G401 (cell line): ENCODE measurements around the gene C15orf61. TPM values are rescaled to one million over a fixed set of nuclear protein-coding genes. Genes with fewer than 3 reads are reported as not detected.

Source experiments
- DNase-seq: peaks from one replicate; pipeline ENCODE4 v3.0.0-alpha.2; 2015; ENCODE audit warnings: low spot score
- in situ Hi-C: cut with HindIII; loops from 2 replicates; pipeline ENCODE4 v1.10.0; 2016; ENCODE audit warnings: low sequenced_read_pairs, mixed read lengths
- total RNA-seq: library from RNA; depleted of rRNA; stranded (reverse); fragments of >200 nt; shearing (Covaris generic); gene quantifications from 2 replicates; pipeline ENCODE4 v1.2.3, GENCODE V29; 2014

The C15orf61 gene
- total RNA-seq, 1 experiment from 2014 or later: 19.9 TPM

- DNase-seq: no peak
- in situ Hi-C loops: no loop called here
These were observed 27.4 kb downstream of the C15orf61 start for GRCh38 chr15:67548236-67548852.

- peak; percentile 86 for DNase-seq
- in situ Hi-C loops: no loop called here
These were observed 28.1 kb downstream of the C15orf61 start for GRCh38 chr15:67548862-67549651.

GRCh38 chr15:67549736-67550135 lies 28.8 kb downstream of the C15orf61 start:
- DNase-seq: no peak
- in situ Hi-C loops: no loop called here

GRCh38 chr15:67550522-67550921 lies 29.6 kb downstream of the C15orf61 start:
- DNase-seq: no peak
- in situ Hi-C loops: no loop called here

- in situ Hi-C loops: no loop called here
- no peak for DNase-seq
These were observed 30.3 kb downstream of the C15orf61 start for GRCh38 chr15:67551207-67551743.

DNA sequence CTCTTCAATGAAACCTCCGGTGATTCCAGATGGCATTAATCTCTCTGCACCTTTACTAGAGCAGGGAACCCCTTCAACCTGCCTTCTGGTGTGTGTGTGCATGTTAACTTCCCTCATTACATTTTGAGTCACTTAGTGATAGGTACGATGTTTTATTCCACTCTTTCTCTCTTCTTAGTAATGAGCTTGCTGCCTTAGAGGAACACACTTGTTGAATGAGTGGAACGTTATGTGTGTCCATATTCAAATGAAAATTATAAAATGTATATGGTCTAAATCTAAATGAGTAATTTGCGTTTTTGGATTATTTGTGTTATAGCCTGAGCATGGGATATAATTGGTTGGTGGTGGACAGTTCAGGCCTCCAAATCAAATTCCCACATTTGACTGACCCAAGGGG lies 33.6 kb downstream of the C15orf61 start:
- no peak for DNase-seq
- in situ Hi-C loops: no loop called here

GRCh38 chr15:67556976-67557570 lies 36.1 kb downstream of the C15orf61 start:
- in situ Hi-C loops: no loop called here
- no peak for DNase-seq

DNA sequence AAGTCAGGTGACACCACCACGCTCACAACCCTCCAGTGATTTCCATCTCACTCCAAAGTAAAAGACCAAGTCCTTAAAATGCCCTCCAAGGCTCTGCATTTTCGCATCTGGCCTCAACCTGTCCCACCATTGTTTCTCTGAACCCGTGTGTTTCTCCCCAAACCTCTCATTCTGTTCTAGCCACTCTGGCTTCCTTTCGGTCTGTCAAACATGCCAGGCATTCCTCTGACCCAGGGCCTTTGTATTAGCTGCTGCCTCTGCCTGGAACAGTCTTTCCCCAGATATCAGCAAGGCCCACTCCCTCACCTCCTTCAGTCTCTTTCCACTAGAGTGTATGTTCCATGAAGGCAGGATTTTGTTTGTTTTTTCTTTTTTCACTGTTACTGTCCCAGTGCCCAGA lies 37.6 kb downstream of the C15orf61 start:
- in situ Hi-C loops: no loop called here
- no peak for DNase-seq

- in situ Hi-C loops: no loop called here
- DNase-seq: no peak
These were observed 38.2 kb downstream of the C15orf61 start for GRCh38 chr15:67559158-67559557.

GRCh38 chr15:67559576-67559975 lies 38.6 kb downstream of the C15orf61 start:
- no peak for DNase-seq

GRCh38 chr15:67560320-67560719 lies 39.4 kb downstream of the C15orf61 start:
- in situ Hi-C loops: no loop called here
- DNase-seq: no peak

More at GRCh38 chr15:67559576-67559975, 38.6 kb downstream of the C15orf61 start:
- in situ Hi-C loops: no loop called here

GRCh38 chr15:67563092-67563491 lies 42.2 kb downstream of the C15orf61 start:
- no peak for DNase-seq

GRCh38 chr15:67564021-67564967 lies 43.4 kb downstream of the C15orf61 start:
- no peak for DNase-seq
- in situ Hi-C loops: no loop called here

More at GRCh38 chr15:67563092-67563491, 42.2 kb downstream of the C15orf61 start:
- in situ Hi-C loops: no loop called here

DNA sequence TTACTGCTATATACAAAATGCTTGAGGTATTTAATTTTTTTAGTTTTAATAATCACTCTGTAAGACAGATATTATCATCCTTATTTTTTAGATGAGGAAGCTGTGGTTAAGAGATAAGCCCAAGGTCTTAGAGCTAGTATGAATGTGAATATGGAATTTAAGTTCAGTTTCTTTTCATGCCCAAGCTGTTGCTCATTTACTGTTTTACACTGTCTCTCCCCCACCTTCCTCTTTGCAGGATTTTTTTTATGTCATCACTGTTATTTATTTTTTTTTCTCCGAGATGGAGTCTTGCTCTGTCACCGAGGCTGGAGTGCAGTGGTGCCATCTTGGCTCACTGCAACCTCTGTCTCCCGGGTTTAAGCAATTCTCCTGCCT lies 44.0 kb downstream of the C15orf61 start:
- no peak for DNase-seq
- in situ Hi-C loops: no loop called here

DNA sequence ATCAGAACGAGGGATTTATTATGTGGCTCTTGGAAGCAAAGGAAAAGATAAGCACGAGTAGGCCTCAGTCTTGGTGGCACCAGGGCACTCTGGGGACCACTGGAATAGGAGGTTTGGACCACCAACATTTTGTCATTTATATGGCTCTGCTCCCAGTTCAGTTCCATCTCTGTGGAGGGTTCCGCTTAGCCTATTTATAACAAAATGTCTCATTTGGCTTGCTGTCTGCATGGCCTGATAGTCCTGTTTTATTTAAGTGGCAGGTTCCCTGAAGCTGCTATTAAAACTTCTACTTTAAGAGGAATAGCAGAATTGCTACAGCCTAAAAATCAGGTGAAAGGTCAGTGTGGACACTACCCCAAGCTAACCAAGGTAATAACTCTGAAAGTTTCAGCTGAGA lies 48.7 kb downstream of the C15orf61 start:
- no peak for DNase-seq
- in situ Hi-C loops: no loop called here

DNA sequence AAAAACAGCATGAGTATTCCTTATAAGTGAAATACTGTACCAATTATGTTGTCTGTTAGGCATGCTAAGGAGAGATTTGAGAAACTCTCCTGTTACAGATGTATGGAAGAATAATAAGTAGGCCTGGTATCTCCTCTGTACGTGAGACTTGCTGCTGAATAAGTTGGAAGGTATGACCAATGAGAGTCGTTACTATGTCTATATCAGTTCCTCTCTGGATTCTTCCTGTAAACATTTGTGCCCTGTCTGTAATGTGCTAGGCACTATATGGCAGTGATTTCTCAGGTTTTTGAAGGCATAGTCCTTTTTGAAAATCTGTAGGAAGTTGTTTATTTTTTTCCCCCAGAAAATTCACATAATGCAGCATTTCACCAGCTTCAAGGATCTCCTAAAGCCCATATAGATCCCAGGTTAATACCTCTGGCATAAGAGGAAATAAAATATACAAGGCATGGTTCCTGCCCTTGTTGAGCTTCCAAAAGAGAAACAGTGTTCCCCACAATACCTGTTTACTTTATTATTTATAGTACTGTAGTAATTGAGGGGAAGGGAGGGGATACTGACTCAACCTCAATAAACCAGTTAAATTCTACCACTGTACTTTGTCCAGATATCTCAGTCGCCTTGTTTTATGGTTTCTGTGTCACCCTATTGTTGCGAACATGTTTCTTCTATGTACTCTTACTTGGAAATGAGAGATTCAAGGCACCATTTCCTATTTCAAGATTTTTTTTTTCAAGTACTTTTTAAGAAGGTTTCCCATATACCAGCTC lies 50.1 kb downstream of the C15orf61 start:
- no peak for DNase-seq

DNA sequence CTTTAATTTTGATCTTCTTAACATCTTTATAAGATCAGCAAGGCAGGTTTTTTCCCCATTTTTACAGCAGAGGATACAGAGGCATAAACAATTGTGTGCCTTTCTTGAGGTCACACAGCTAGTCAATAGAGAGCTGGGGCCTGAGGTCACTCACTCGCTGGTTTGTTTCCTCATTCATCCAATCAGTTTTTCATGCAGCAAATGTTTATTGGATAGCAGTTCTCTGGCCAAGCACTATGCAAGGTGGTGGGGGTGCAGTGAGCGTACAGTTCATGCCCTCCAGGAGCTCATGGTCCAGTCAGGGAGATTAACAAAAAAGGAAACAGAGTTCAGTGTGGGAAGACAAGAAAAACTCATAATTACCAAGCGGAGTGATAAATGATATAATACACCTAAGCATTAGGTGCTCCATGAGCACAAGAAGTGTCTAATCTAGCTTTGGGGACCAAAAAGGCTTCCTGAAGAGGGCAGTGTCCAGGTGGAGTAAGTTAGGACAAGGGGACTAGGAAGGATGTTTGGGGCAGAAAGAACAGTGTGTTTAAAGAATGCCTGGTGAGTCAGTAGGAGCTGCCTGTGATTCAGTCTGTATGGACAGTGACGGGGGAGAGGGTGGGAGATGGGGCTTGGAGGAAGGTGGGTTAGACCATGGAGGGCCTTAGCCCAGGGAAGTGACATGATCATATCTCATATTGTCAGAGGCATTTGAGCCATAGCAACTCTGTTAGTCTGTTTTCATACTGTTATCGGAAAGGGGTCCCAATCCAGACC lies 50.9 kb downstream of the C15orf61 start:
- in situ Hi-C loops: no loop called here
- no peak for DNase-seq

More for the DNA sequence above, 50.1 kb downstream of the C15orf61 start:
- in situ Hi-C loops: no loop called here

GRCh38 chr15:67573194-67573593 lies 52.3 kb downstream of the C15orf61 start:
- in situ Hi-C loops: no loop called here
- no peak for DNase-seq
